Pancreas (tissue), 10 donors: Measurements from ENCODE around the gene FAIM2. TPM values are rescaled to one million over a fixed set of nuclear protein-coding genes. Genes with fewer than 3 reads are reported as not detected.
A peak's percentile ranks its signal among the peaks of the same experiment; 100 is the strongest.

ENCODE experiments used
- ATAC-seq, 4 donors: fragments of 200-7000 bp; cut with Tn5 transposase; one replicate each; pipeline versions ENCODE4 v1.8.0 to v1.9.1; 2020; ENCODE audit warnings: mild to moderate bottlenecking in 4 of 4, moderate library complexity in 4 of 4
- DNase-seq, 6 donors: peaks; one replicate each; pipeline ENCODE4 v3.0.0-alpha.2; 2020
- FAIRE-seq: peaks from 2 replicates; lab custom pipeline; 2012; peaks lifted over from hg19 to GRCh38; lab: Jason Lieb, UNC
- H3K27ac ChIP-seq, 4 donors: fragments of 200-600 bp; sonication (generic); 1 replicate in 3 of 4; 2 replicates in 1 of 4; pipeline versions ENCODE4 v1.5.0 to v1.8.0; 2020
- H3K27me3 ChIP-seq, 4 donors: fragments of 200-600 bp; one replicate each; pipeline ENCODE4 v1.8.0; 2021
- H3K36me3 ChIP-seq, 3 donors: fragments of 200-600 bp; sonication (generic) in 1 of 3; one replicate each; pipeline versions ENCODE4 v1.5.0 to v1.8.0; 2020 to 2021
- H3K4me1 ChIP-seq, 3 donors: fragments of 200-600 bp; one replicate each; pipeline ENCODE4 v1.8.0; 2021
- H3K4me3 ChIP-seq, 4 donors: fragments of 200-600 bp; sonication (generic) in 2 of 4; one replicate each; pipeline versions ENCODE4 v1.5.0 to v1.8.0; 2020 to 2021
- H3K9me3 ChIP-seq, 4 donors: fragments of 200-600 bp; one replicate each; pipeline ENCODE4 v1.8.0; 2021
- WGBS, 2 donors: extraction: QIAGEN DNeasy Blood & Tissue Kit; methylation state at CpG; one replicate each; pipeline ENCODE4 v1.1.7; 2013; 5-methylcytosine and 5-hydroxymethylcytosine counted together
- intact Hi-C, 3 donors: fragments of 100-400 bp; cut with DNase I; formaldehyde crosslinking; loops; one replicate each; pipeline versions ENCODE4 v1.11.1 to v1.14.2; 2022
- polyA plus RNA-seq, 2 donors: library from polyadenylated mRNA; stranded (reverse); fragments of 200-250 nt; gene quantifications; one replicate each; pipeline ENCODE4 v1.2.3, GENCODE V29; 2013
- total RNA-seq, 6 donors: library from RNA; stranded (reverse); fragmentation: NEBNext Ultra II Directional in 4 of 6; extraction: Animal tissue kit (Norgen Biotek cat#: 25700) in 4 of 6; gene quantifications; one replicate each; pipeline versions ENCODE4 v1.2.1 to v1.2.4, GENCODE V29; 2021 to 2023
- TF ChIP-seq, protein P1 (sequence below), 4 donors: fragments of 200-600 bp; sonication (generic) in 3 of 4; IDR thresholded peaks; one replicate each; pipeline versions ENCODE4 v1.5.0 to v1.8.0; 2021; ENCODE audit warnings: antibody characterized with exemption in 4 of 4
- donor health status: healthy with polysubstance abuse.
- donor health status: DM: no; HTN: no; CAD: no; lungs with moderate emphysema.
- donor health status: DM: no; HTN: no; CAD: no.
- donor health status: control.
- donor health status: control.
- donor health status: Bipolar disorder and iron deficiency.
- donor health status: DM: yes; HTN: yes; CAD: no.
- donor health status: DM: no; HTN: no; CAD: no.
- donor health status: DM: no; HTN: no; CAD: no.
- donor health status: DM: yes; HTN: yes; CAD: no.

The FAIM2 gene
- total and polyA plus RNA-seq, 8 donors: 0.14 to 2.1 (median 0.56) TPM

DNA sequence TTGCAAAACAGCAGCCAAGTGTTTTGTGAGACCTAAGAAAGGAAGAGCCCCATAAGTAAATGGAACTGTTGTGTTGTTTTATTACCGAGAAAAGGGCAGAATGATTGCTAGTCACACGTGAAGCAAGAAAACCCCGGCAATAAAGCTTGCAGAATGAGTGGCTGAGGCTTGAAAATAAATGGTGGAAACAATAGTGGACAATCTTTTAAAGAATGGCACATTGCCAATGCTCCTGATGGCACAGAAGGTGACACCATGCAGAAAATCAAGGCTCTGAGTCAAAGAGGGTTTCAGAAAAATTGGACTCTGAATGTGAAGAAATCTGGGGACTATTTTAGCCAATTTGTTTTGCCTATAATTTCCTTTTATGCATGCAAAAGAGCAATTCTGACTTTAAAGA is 42.8 kb upstream of the FAIM2 start:
- DNase-seq: no peak
- Histone ChIP-seq H3K9me3 (no peaks in the 10 kb centered on the region), H3K4me3 (no peak overlapping the region), H3K36me3 (no peaks in the 10 kb centered on the region), H3K27ac (no peak overlapping the region), H3K4me1 (peaks cover 0 to 3% (median 0%) of the 10 kb centered on the region in 3 donors), H3K27me3 (no peaks in the 10 kb centered on the region)
- TF ChIP-seq, protein P1, sequence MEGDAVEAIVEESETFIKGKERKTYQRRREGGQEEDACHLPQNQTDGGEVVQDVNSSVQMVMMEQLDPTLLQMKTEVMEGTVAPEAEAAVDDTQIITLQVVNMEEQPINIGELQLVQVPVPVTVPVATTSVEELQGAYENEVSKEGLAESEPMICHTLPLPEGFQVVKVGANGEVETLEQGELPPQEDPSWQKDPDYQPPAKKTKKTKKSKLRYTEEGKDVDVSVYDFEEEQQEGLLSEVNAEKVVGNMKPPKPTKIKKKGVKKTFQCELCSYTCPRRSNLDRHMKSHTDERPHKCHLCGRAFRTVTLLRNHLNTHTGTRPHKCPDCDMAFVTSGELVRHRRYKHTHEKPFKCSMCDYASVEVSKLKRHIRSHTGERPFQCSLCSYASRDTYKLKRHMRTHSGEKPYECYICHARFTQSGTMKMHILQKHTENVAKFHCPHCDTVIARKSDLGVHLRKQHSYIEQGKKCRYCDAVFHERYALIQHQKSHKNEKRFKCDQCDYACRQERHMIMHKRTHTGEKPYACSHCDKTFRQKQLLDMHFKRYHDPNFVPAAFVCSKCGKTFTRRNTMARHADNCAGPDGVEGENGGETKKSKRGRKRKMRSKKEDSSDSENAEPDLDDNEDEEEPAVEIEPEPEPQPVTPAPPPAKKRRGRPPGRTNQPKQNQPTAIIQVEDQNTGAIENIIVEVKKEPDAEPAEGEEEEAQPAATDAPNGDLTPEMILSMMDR (IDR thresholded peaks at IDR 0.05): no peak
- intact Hi-C loops: no loop called here
- WGBS, 2 donors: 64 to 73% methylated on average over 3 of the region's 3 CpGs
- FAIRE-seq: no peak
- no peak for ATAC-seq

DNA sequence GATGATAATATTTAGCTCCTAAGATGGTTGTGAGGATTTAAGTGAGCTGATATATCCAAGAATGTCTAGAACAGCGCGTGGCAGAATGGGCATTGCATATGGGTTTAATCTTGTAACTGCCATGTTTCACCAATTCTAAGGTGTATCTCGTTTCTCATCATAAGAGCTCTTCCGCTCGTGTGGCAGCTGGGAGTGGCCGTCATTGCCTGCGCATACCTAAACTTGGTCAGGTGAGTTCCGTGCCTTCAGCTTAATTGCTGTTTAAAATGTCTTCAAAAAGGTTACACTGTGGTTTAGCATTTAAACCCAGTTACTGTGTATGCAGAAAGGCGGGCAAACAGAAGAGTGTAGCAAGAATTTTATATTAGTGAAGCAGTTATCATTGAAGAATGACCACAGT is 42.4 kb upstream of the FAIM2 start:
- intact Hi-C loops: no loop called here
- Histone ChIP-seq H3K36me3 (no peaks in the 10 kb centered on the region), H3K27me3 (no peaks in the 10 kb centered on the region), H3K27ac (no peak overlapping the region), H3K4me1 (peaks cover 0 to 3% (median 0%) of the 10 kb centered on the region in 3 donors), H3K9me3 (no peaks in the 10 kb centered on the region), H3K4me3 (no peak overlapping the region)
- ATAC-seq (no peak), DNase-seq (no peak), FAIRE-seq (no peak)
- 85 to 89% methylated on average over 9 of the region's 9 CpGs for WGBS, 2 donors
- TF ChIP-seq, protein P1 (IDR thresholded peaks at IDR 0.05): no peak

DNA sequence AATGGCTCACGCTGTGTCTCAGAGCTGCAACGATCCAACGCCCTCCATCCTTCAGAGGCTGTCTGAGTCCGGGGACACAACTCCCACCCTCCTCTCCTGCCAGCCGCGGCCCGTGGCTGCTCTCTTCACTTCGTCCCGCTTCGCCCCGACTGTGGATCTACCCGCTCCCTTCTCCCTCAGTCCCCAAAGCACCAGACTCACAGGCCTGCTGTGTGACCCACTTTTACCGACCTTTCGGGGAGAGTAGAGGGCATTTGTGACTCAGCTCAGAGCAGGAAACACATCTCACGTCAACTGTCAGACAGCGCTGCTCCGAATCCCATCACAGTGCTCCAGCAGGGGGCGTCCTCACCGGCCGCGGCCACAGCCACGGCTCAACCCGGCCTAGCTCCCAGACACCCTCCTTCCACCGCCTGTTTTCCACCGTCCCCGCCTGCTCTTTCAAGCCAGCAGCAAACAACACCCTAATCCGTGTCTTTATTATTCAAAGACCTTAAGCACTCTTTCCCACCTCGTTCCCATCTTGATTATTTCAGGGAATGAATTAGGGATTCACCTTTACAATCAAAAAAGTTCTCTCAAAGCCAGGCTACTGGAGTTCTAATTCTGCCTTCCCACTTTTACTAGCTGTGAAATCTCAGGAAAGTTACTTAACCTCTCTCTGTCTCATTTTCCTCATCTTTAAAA is 41.8 kb upstream of the FAIM2 start:
- Histone ChIP-seq H3K27me3 (no peaks in the 10 kb centered on the region), H3K4me3 (peak overlapping the region in 1 of 4 donors; percentile 6), H3K4me1 (peaks cover 0 to 3% (median 0%) of the 10 kb centered on the region in 3 donors), H3K36me3 (no peaks in the 10 kb centered on the region), H3K27ac (no peak overlapping the region), H3K9me3 (no peaks in the 10 kb centered on the region)
- WGBS, 2 donors: 11 to 19% methylated on average over 28 of the region's 28 CpGs
- FAIRE-seq (no peak), ATAC-seq (peak; percentile 95 to 98 (median 97)), DNase-seq (peak in 5 of 6 donors; percentile 63 to 96 (median 84))
- TF ChIP-seq, protein P1 (IDR thresholded peaks at IDR 0.05): peak; percentile 72 to 84 (median 76)
- intact Hi-C loops: no loop called here

DNA sequence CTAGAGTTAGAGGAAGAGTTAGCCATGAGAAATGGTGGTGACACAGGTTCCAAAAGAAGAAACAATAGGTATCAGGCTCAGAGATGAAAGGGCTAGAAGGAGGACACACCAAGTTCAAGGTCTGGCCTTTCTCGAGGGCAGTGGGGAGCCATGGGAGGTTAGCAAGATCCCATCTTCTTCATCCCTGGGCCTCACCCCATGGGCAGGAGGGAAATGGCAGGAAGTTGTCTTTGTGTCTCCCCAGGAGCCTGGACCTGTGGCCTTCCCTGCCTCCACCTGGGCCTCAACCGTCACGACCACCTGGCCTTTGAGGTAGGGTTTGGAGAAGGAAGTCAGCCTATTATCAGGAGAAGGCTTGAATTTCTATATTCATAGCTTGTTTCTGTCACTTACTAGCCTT is 41.0 kb upstream of the FAIM2 start:
- TF ChIP-seq, protein P1 (IDR thresholded peaks at IDR 0.05): no peak
- no peaks in the 10 kb centered on the region for H3K27me3 ChIP-seq
- intact Hi-C loops: no loop called here
- DNase-seq: no peak
- H3K4me3 ChIP-seq: no peak overlapping the region
- no peaks in the 10 kb centered on the region for H3K36me3 ChIP-seq
- H3K4me1 ChIP-seq: peaks cover 0 to 3% (median 0%) of the 10 kb centered on the region in 3 donors
- no peaks in the 10 kb centered on the region for H3K9me3 ChIP-seq
- WGBS, 2 donors: 91 to 92% methylated on average over 3 of the region's 3 CpGs
- no peak for ATAC-seq
- no peak overlapping the region for H3K27ac ChIP-seq
- FAIRE-seq: no peak

DNA sequence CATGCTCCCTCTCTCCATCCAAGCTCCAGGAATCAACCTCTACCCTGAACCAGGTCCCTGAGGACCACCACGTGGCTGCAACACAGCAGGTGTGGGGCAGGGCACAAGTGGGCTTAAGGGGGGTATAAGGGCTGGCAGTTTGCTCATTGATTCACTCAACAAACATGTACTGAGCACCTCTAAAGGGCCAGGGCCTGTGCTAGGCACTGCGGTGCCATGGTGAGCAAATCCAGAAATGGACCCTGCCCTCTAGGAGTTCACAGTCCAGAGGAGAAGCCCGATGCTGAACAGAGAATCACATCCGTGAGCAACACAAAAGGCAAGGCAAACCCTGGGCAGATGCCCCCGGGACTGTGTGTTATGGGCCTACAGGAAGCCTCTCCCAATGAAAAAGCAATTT is 40.3 kb upstream of the FAIM2 start:
- Histone ChIP-seq H3K27ac (no peak overlapping the region), H3K27me3 (no peaks in the 10 kb centered on the region), H3K4me1 (peaks cover 0 to 3% (median 0%) of the 10 kb centered on the region in 3 donors), H3K9me3 (no peaks in the 10 kb centered on the region), H3K36me3 (no peaks in the 10 kb centered on the region), H3K4me3 (no peak overlapping the region)
- intact Hi-C loops: no loop called here
- no peak for DNase-seq
- WGBS, 2 donors: 72 to 79% methylated on average over 5 of the region's 5 CpGs
- TF ChIP-seq, protein P1 (IDR thresholded peaks at IDR 0.05): no peak
- no peak for ATAC-seq
- FAIRE-seq: no peak
